Measurements from ENCODE around the gene IL1A. TPM values are rescaled to one million over a fixed set of nuclear protein-coding genes. Genes with fewer than 3 reads are reported as not detected.
A peak's percentile ranks its signal among the peaks of the same experiment; 100 is the strongest.

IL1A gene
- total and polyA plus RNA-seq, 9 of the 15 experiments (the other 6 are each of a cell fraction or from before 2014, with no cell fraction given): 0.03 to 0.27 (median 0.14) TPM; not detected in 2

GRCh38 chr2:112726487-112727190, 57.7 kb downstream of the IL1A start (continued):
- TF ChIP-seq JUND (IDR thresholded peaks at IDR 0.05; ENCODE audit: borderline replicate concordance, low read depth, low read length) (peak; percentile 49; the same call in 1 of the 2 replicates), JUND (tag; IDR thresholded peaks at IDR 0.05; ENCODE audit: borderline replicate concordance, low read depth, low read length) (peak; percentile 41; the same call in 1 of the 3 replicates), PHB (CRISPR knock-in tag; IDR thresholded peaks at IDR 0.05) (no peak), CHD2 (IDR thresholded peaks at IDR 0.05; ENCODE audit: low read depth, low read length) (0 out of 2 replicates have a peak, but pooled peaks have one; percentile 18), TCF3 (CRISPR knock-in tag; IDR thresholded peaks at IDR 0.05) (0 out of 2 replicates have a peak, but pooled peaks have one; percentile 6), GABPA (tag; conservative IDR thresholded peaks at IDR 0.05; ENCODE audit: low read depth) (no peak), ZBTB33 (CRISPR knock-in tag; IDR thresholded peaks at IDR 0.05) (no peak), ZNF436 (CRISPR knock-in tag; IDR thresholded peaks at IDR 0.05) (no peak), RBM25 (IDR thresholded peaks at IDR 0.05; ENCODE audit: low read depth, low read length, severe bottlenecking) (no peak), ZNF280A (IDR thresholded peaks at IDR 0.05; ENCODE audit: low read depth, partially characterized antibody) (no peak), MECOM (CRISPR knock-in tag; IDR thresholded peaks at IDR 0.05) (no peak), CXXC5 (CRISPR knock-in tag; IDR thresholded peaks at IDR 0.05) (peak; percentile 4; the same call in 1 of the 2 replicates), BRCA1 (IDR thresholded peaks at IDR 0.05) (no peak), BRCA1 (CRISPR knock-in tag; IDR thresholded peaks at IDR 0.05) (no peak), PTBP1 (IDR thresholded peaks at IDR 0.05; ENCODE audit: low read depth, low read length) (no peak), ZNF780A (CRISPR knock-in tag; IDR thresholded peaks at IDR 0.05) (no peak), FOXO4 (CRISPR knock-in tag; IDR thresholded peaks at IDR 0.05) (no peak), SMAD4 (CRISPR knock-in tag; conservative IDR thresholded peaks at IDR 0.05) (0 out of 2 replicates have a peak, but pooled peaks have one; percentile 14), ZNF512 (tag; IDR thresholded peaks at IDR 0.05) (no peak), ZNF232 (CRISPR knock-in tag; IDR thresholded peaks at IDR 0.05) (no peak), CSDE1 (IDR thresholded peaks at IDR 0.05) (no peak), NFATC3 (IDR thresholded peaks at IDR 0.05) (no peak), NFYB (IDR thresholded peaks at IDR 0.05; ENCODE audit: extremely low read depth, insufficient read length) (no peak), ZNF77 (CRISPR knock-in tag; IDR thresholded peaks at IDR 0.05) (no peak)

Measured in K562 (cell line).